BLaER1 (cell line): ENCODE measurements around the gene RNF227.

ENCODE experiments used
- H3K27ac ChIP-seq: shearing (Covaris generic); formaldehyde crosslinking; 2 replicates; pipeline ENCODE4 v1.8.1; 2022
- H3K27me3 ChIP-seq: shearing (Covaris generic); formaldehyde crosslinking; 2 replicates; pipeline ENCODE4 v1.8.1; 2022
- H3K36me3 ChIP-seq: shearing (Covaris generic); formaldehyde crosslinking; 2 replicates; pipeline ENCODE4 v1.8.1; 2022
- H3K4me1 ChIP-seq: shearing (Covaris generic); formaldehyde crosslinking; 2 replicates; pipeline ENCODE4 v1.8.1; 2022
- H3K4me2 ChIP-seq: shearing (Covaris generic); formaldehyde crosslinking; 2 replicates; pipeline ENCODE4 v1.8.1; 2022
- H3K4me3 ChIP-seq: shearing (Covaris generic); formaldehyde crosslinking; 2 replicates; pipeline ENCODE4 v1.8.1; 2022
- H3K9ac ChIP-seq: shearing (Covaris generic); formaldehyde crosslinking; 2 replicates; pipeline ENCODE4 v1.8.1; 2022
- H3K9me3 ChIP-seq: shearing (Covaris generic); formaldehyde crosslinking; 2 replicates; pipeline ENCODE4 v1.8.1; 2022
- H4K20me1 ChIP-seq: shearing (Covaris generic); formaldehyde crosslinking; 2 replicates; pipeline ENCODE4 v1.8.1; 2022
- Cebpa-rat ChIP-seq: shearing (Covaris generic); IDR thresholded peaks from 2 replicates; pipeline ENCODE4 v1.8.1; 2022

Gene RNF227

DNA sequence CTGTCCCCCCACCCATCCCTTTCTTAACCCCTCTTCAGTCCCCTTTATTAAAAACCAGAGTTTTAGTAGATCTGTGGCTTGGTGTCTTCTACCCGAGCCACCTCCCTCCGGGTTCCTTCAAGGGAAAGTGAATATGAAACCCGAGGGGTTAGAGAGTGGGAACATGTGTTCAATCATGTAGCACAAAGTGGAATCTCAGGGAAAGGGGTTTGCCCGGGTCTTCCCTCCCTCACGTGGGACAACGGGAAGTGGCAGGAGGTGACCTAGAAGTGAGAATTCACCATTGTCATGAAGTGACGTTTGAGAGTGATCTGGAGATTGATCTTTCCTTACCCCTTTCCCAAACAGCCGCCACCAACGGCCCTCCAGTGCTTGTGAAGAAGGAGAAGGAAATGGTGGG lies 5.0 kb downstream of the RNF227 start:
- H4K20me1 ChIP-seq, result peaks cover 66% of the 10 kb centered on the region
- peak overlapping the region; percentile 46; the same call in 1 of the 2 replicates for H3K9ac ChIP-seq
- peaks cover 34% of the 10 kb centered on the region for H3K4me1 ChIP-seq
- no peak for TF ChIP-seq Cebpa-rat
- H3K4me3 ChIP-seq, result no peak overlapping the region
- no peak overlapping the region for H3K4me2 ChIP-seq
- no peak overlapping the region for H3K27ac ChIP-seq
- H3K27me3 ChIP-seq, result no peaks in the 10 kb centered on the region
- peaks cover 64% of the 10 kb centered on the region for H3K36me3 ChIP-seq
- no peaks in the 10 kb centered on the region for H3K9me3 ChIP-seq

- no peaks in the 10 kb centered on the region for H3K9me3 ChIP-seq
- H3K9ac ChIP-seq, result peak overlapping the region; percentile 12; the same call in 1 of the 2 replicates
- no peak overlapping the region for H3K4me3 ChIP-seq
- H3K4me1 ChIP-seq, result peaks cover 36% of the 10 kb centered on the region
- H3K27me3 ChIP-seq, result no peaks in the 10 kb centered on the region
- no peak for TF ChIP-seq Cebpa-rat
- peaks cover 68% of the 10 kb centered on the region for H3K36me3 ChIP-seq
- peaks cover 66% of the 10 kb centered on the region for H4K20me1 ChIP-seq
- H3K4me2 ChIP-seq, result no peak overlapping the region
- H3K27ac ChIP-seq, result no peak overlapping the region
These were observed 5.4 kb downstream of the RNF227 start for GRCh38 chr17:7910711-7911110.

DNA sequence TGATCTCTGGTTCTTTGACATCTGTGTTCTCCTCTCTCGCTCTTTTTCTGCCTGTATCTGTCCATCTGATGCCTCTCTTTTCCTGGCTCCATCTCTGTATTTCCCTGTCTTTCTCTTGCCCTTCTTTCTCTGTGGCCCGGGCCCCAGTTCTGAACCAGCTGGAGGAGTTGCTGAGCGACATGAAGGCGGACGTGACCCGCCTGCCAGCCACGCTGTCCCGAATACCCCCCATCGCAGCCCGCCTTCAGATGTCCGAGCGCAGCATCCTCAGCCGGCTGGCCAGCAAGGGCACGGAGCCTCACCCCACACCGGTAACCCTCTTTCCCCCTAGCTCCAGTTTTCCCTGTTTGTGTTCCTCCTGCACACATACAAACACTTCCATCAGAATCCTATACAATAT lies 5.8 kb downstream of the RNF227 start:
- Histone ChIP-seq H3K27me3 (no peaks in the 10 kb centered on the region), H3K9me3 (no peaks in the 10 kb centered on the region), H4K20me1 (peaks cover 66% of the 10 kb centered on the region), H3K36me3 (peaks cover 72% of the 10 kb centered on the region), H3K4me2 (no peak overlapping the region), H3K9ac (no peak overlapping the region; the same call in 1 of the 2 replicates), H3K27ac (no peak overlapping the region), H3K4me1 (peaks cover 37% of the 10 kb centered on the region), H3K4me3 (no peak overlapping the region)
- no peak for TF ChIP-seq Cebpa-rat

DNA sequence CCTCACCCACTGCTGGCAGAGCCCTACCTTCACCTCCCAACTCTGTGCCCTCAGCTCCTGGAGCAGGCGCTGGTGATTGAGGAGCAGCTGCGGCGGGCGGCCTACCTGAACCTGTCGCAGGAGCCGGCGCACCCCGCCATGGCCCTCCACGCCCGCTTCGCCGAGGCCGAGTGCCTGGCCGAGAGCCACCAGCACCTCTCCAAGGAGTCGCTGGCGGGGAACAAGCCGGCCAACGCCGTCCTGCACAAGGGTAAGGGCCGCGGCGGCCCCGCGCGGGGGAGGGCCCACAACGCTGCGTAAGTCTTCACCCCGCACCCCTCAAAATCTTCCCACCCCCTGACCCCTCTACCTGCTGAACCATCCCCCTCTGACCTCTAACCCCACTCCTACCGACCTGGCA lies 7.0 kb downstream of the RNF227 start:
- Histone ChIP-seq H3K27me3 (no peaks in the 10 kb centered on the region), H3K9ac (0 out of 2 replicates have a peak overlapping the region, but pooled peaks have one; percentile 38), H3K4me1 (peaks cover 25% of the 10 kb centered on the region), H3K36me3 (peaks cover 84% of the 10 kb centered on the region), H3K9me3 (no peaks in the 10 kb centered on the region), H3K4me2 (no peak overlapping the region), H3K27ac (no peak overlapping the region), H4K20me1 (peaks cover 66% of the 10 kb centered on the region), H3K4me3 (no peak overlapping the region)
- no peak for TF ChIP-seq Cebpa-rat

DNA sequence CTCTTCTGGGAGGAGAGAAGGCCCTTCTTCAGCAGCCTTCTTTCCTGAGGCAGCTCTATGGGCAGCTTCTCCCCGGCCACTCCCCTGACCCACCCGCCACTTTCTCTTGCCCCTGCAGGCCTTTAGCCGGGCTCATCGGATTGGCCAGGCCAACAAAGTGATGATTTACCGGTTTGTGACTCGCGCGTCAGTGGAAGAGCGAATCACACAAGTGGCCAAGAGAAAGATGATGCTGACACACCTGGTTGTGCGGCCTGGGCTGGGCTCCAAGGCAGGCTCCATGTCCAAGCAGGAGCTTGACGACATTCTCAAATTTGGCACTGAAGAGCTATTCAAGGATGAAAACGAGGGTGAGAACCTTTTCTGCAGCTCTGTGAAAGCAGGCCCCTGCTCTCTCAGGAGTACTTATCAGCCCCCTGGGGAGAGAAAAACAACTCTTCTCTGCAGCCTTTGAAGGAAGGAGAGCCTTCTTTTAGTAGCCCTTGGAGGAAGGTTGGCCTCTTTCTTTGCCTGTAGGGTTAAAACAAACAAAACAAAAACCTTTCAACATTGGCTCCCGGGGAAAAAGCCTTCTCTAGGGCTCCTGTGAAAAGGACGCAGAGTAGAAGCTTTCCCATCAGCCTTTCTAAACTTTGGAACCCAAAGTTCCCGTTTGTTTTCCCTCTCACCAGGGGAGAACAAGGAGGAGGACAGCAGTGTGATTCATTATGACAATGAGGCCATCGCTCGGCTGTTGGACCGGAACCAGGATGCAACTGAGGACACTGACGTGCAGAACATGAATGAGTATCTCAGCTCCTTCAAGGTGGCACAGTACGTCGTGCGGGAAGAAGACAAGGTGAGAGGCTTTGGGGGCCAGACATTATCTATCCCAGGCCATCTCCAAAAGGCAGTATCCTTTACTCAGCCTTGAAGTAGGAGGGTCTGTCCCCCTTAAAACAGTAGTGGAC lies 12.7 kb downstream of the RNF227 start:
- no peak overlapping the region for H3K4me2 ChIP-seq
- H3K9me3 ChIP-seq, result no peaks in the 10 kb centered on the region
- no peak overlapping the region for H3K4me3 ChIP-seq
- no peak overlapping the region; the same call in 1 of the 2 replicates for H3K9ac ChIP-seq
- H3K27ac ChIP-seq, result no peak overlapping the region
- no peaks in the 10 kb centered on the region for H3K27me3 ChIP-seq
- peaks cover 36% of the 10 kb centered on the region for H4K20me1 ChIP-seq
- peaks cover 9% of the 10 kb centered on the region for H3K4me1 ChIP-seq
- peaks cover 100% of the 10 kb centered on the region for H3K36me3 ChIP-seq
- TF ChIP-seq Cebpa-rat, result no peak

DNA sequence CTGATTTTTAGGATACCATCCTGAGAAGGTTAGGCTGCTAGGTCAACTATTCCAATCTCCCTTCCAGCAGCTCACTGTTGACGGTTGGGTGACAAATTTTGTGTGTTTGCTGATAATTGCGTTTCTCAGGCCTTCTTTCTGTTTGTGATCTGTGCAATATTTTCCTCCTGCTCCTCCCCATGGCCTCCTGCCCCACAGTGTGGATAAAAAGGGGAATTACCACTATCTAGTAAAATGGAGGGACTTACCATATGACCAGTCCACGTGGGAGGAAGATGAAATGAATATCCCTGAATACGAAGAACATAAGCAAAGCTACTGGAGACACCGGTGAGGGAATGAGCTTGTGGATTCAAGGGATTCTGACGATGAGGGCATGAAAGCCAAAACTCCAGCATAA lies 18.3 kb downstream of the RNF227 start:
- Histone ChIP-seq H4K20me1 (peaks cover 39% of the 10 kb centered on the region; the same call in 1 of the 2 replicates), H3K4me2 (no peak overlapping the region), H3K9me3 (no peaks in the 10 kb centered on the region), H3K27ac (no peak overlapping the region), H3K36me3 (peaks cover 100% of the 10 kb centered on the region), H3K4me3 (no peak overlapping the region), H3K9ac (no peak overlapping the region), H3K27me3 (no peaks in the 10 kb centered on the region), H3K4me1 (no peaks in the 10 kb centered on the region)
- TF ChIP-seq Cebpa-rat, result no peak

GRCh38 chr17:7897090-7897489 lies 19.0 kb downstream of the RNF227 start:
- H3K36me3 ChIP-seq, result peaks cover 100% of the 10 kb centered on the region

DNA sequence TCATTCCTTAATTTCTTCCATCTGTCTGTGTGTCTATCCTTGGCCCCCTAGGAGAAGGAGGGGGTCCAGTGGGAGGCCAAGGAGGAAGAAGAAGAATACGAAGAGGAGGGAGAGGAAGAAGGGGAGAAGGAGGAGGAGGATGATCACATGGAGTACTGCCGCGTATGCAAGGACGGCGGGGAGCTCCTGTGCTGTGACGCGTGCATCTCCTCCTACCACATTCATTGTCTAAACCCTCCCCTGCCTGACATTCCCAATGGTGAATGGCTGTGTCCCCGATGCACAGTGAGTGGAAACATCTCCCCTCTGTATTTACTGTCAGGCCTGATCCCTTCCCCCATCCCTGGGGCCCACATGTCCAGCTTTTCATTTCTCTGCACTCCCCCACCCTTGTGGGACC lies 21.2 kb downstream of the RNF227 start:
- Histone ChIP-seq H3K4me2 (no peak overlapping the region), H3K4me3 (no peak overlapping the region), H3K9ac (no peak overlapping the region), H3K4me1 (peaks cover 6% of the 10 kb centered on the region), H3K9me3 (no peaks in the 10 kb centered on the region), H3K36me3 (peaks cover 100% of the 10 kb centered on the region), H3K27me3 (no peaks in the 10 kb centered on the region), H3K27ac (no peak overlapping the region), H4K20me1 (peaks cover 54% of the 10 kb centered on the region)
- TF ChIP-seq Cebpa-rat, result no peak

More at GRCh38 chr17:7897090-7897489, 19.0 kb downstream of the RNF227 start:
- no peak overlapping the region for H3K9ac ChIP-seq
- H3K4me2 ChIP-seq, result no peak overlapping the region
- no peaks in the 10 kb centered on the region for H3K4me1 ChIP-seq
- no peak overlapping the region for H3K27ac ChIP-seq
- no peak overlapping the region for H3K4me3 ChIP-seq
- no peak for TF ChIP-seq Cebpa-rat
- H4K20me1 ChIP-seq, result peaks cover 39% of the 10 kb centered on the region; the same call in 1 of the 2 replicates
- H3K27me3 ChIP-seq, result no peaks in the 10 kb centered on the region
- H3K9me3 ChIP-seq, result no peaks in the 10 kb centered on the region

- H3K36me3 ChIP-seq, result peaks cover 100% of the 10 kb centered on the region
- no peak overlapping the region for H3K4me2 ChIP-seq
- H3K27me3 ChIP-seq, result no peaks in the 10 kb centered on the region
- H3K4me3 ChIP-seq, result no peak overlapping the region
- no peaks in the 10 kb centered on the region for H3K9me3 ChIP-seq
- peak overlapping the region; percentile 6 for H3K9ac ChIP-seq
- TF ChIP-seq Cebpa-rat, result no peak
- peaks cover 13% of the 10 kb centered on the region for H3K4me1 ChIP-seq
- peaks cover 60% of the 10 kb centered on the region for H4K20me1 ChIP-seq
- no peak overlapping the region for H3K27ac ChIP-seq
These were observed 21.9 kb downstream of the RNF227 start for GRCh38 chr17:7894226-7894625.

- peaks cover 91% of the 10 kb centered on the region for H3K36me3 ChIP-seq
These were observed 22.8 kb downstream of the RNF227 start for GRCh38 chr17:7893187-7893880.

More at GRCh38 chr17:7893187-7893880, 22.8 kb downstream of the RNF227 start:
- Histone ChIP-seq H3K4me3 (no peak overlapping the region), H3K27me3 (no peaks in the 10 kb centered on the region), H3K4me2 (no peak overlapping the region), H3K9me3 (no peaks in the 10 kb centered on the region), H3K4me1 (peaks cover 22% of the 10 kb centered on the region), H3K9ac (peak overlapping the region; percentile 6; the same call in 1 of the 2 replicates), H3K27ac (no peak overlapping the region), H4K20me1 (peaks cover 62% of the 10 kb centered on the region)
- TF ChIP-seq Cebpa-rat, result no peak
